Activated CD4-positive, CD25-positive, alpha-beta regulatory T cell treated with anti-CD3 and anti-CD28 coated beads, Interleukin-2, amount 50 U/mL, for 16 hours (primary cell): Measurements from ENCODE around the gene SLC15A4.

Experiments used
- DNase-seq: peaks from one replicate; pipeline ENCODE4 v3.0.0-alpha.2; 2020; ENCODE audit warnings: low read depth, low spot score

The SLC15A4 gene

GRCh38 chr12:128754275-128754674 is 69.5 kb downstream of the SLC15A4 start:
- DNase-seq = no peak

DNA sequence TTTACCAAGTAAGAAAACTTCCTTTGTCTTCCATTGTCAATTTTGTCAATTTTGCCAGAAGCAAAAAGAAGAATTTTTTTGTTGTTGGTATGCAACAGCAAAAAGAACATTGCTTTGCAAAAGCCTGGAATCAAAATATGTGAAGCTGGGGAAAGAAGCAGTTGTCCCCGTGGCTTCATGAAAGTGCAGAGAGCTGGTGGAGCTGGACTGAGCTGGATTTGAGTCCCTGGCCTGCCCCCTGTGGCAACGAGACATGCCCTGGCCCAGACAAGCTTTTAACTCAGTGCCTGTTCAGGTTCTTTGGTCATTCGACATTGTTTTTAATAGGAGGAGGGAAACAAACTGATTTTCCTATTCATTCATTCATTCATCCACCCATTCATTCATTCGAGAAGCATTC is 70.3 kb downstream of the SLC15A4 start:
- no peak for DNase-seq

GRCh38 chr12:128752386-128752785 is 71.4 kb downstream of the SLC15A4 start:
- DNase-seq = no peak

DNA sequence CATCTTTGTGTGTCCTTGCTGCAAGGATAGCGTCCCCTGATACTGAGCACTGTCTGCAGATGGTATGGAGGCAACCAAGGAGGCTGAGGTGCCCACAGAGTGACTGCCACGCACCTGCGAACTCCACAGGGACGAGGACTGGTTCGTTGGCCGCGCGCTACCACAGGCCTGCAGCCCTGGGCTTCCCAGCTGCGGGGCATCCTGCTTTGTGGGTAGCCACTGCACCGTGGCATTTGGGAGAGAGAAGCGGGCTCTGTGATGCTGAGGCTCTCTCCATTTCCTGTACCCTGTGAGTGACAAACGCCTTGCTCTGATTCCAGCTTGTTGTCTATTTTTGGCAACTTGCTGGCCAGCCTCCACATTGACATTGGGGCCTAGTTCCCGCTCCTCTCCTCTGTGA is 76.3 kb downstream of the SLC15A4 start:
- no peak for DNase-seq

- DNase-seq = no peak
These were observed 77.7 kb downstream of the SLC15A4 start for GRCh38 chr12:128745772-128746689.

DNA sequence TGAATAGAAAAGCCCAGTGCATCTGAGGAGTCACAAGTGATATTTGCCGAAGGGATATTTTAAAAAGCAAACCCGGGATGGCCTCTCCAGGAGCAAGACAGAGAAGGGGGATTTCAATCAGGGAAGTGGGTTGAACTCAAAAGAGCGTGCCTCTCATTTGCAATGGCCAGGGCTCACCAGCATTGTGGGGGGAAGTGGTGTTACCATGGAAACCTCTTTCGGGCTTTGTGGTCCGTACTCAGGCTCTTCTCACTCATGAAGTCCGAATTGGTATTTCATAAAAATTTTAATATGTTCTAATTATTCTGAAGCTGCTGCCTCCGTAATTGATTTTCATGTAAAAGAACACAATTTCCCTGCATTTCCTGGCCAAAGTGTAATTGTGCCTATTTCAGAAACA is 79.8 kb downstream of the SLC15A4 start:
- DNase-seq = no peak
